ENCODE measurements around the gene GPATCH2L.

Gene GPATCH2L

DNA sequence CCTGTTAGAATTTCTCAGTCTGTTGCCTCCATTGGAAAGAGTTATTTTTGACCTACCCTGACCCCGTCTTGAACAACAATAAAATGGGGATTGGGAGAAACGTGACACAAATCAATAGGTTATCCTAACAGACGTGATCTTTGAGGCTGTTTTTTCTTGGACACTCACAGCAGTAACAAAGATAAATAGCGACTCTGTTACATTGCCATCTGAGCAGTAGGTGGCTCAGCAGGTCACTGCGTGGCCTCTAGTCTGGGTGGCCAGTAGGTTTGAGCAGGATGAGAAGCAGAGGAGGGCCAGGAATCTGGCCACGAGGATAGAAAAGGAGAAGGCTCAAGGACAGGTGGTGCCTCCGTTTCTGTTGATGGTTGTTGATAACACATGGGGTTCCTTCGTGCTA is 101.4 kb downstream of the GPATCH2L start:
- DNase-seq (ENCODE audit: low read depth), result no peak
- no peak overlapping the region for H3K4me3 ChIP-seq (ENCODE audit: low read depth, low read length)
- TF ChIP-seq CTCF (conservative IDR thresholded peaks at IDR 0.05; ENCODE audit: low read depth, low read length), result no peak

- no peak for DNase-seq (ENCODE audit: low read depth)
- TF ChIP-seq CTCF (conservative IDR thresholded peaks at IDR 0.05; ENCODE audit: low read depth, low read length), result no peak
- no peak overlapping the region for H3K4me3 ChIP-seq (ENCODE audit: low read depth, low read length)
Observed at GRCh38 chr14:76256545-76256944, 104.8 kb downstream of the GPATCH2L start.

DNA sequence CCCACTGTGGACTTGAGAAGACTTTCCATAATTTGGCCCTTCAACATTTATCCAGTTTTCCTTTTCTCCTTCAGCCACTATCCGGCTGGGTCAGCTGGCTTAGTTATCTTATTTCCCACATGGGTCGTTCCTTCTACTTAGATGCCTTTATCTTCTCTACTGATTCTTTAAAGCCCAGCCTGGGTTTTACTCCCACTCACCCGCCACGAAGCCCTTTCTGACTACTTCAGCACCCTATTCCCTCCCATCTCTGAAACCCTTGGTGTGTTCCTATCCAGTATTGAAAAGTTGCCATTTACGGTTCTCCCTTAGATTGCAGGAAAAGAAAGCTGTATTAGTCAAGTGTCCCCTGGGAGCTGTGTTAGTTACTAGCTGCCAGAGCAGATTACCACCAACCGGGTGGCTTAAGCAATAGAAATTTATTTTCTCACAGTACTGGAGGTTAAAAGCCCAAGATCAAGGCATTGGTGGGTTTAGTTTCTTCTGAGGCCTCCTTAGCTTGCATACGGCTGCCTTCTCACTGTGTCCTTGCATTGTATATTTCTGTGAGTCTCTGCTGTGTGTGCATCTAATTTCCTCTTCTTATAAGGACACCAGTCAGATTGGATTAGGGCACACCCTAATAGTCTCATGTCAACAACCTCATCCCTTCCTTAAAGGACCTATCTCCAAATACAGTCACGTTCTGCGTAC is 105.5 kb downstream of the GPATCH2L start:
- no peak for TF ChIP-seq CTCF (conservative IDR thresholded peaks at IDR 0.05; ENCODE audit: low read depth, low read length)
- peak; percentile 85 for DNase-seq (ENCODE audit: low read depth)
- H3K4me3 ChIP-seq (ENCODE audit: low read depth, low read length), result no peak overlapping the region

- DNase-seq (ENCODE audit: low read depth), result no peak
- no peak for TF ChIP-seq CTCF (conservative IDR thresholded peaks at IDR 0.05; ENCODE audit: low read depth, low read length)
Observed at GRCh38 chr14:76257842-76258397, 106.2 kb downstream of the GPATCH2L start.

DNA sequence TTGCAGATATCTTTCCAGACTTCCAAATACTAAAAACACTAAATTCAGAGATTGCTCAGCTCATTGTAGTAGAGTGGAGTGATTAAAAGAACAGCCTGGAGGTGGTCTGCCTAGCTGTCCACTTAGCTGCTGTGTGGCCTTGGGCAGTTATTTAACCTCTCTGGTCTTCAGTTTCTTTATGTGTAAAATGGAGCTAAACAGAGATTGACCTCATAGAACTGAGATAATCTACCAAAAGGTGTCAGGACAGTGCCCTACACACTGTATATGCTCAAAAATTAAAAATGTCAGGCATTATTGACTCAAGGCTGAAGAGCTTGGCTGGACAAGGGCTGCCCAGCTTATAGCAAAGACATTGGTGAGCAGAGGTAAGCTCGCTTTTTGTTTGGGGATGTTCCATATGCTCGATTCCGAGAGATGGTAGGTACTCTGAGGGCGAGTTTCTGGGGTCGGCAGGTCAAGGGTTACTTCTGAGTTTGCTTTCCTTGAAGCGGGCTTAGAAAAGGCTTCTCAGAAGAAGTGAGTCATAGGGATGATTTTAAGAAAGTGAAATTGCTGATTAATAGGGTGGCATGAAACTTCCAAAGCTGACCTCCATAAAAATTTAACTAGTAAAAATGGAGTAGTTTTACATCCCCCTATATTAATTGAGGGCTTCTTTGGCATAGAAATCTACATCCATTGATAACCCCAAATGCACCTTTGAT is 107.5 kb downstream of the GPATCH2L start:
- no peak for TF ChIP-seq CTCF (conservative IDR thresholded peaks at IDR 0.05; ENCODE audit: low read depth, low read length)
- H3K4me3 ChIP-seq (ENCODE audit: low read depth, low read length), result no peak overlapping the region
- DNase-seq (ENCODE audit: low read depth), result no peak

More at GRCh38 chr14:76257842-76258397, 106.2 kb downstream of the GPATCH2L start:
- H3K4me3 ChIP-seq (ENCODE audit: low read depth, low read length), result no peak overlapping the region

DNA sequence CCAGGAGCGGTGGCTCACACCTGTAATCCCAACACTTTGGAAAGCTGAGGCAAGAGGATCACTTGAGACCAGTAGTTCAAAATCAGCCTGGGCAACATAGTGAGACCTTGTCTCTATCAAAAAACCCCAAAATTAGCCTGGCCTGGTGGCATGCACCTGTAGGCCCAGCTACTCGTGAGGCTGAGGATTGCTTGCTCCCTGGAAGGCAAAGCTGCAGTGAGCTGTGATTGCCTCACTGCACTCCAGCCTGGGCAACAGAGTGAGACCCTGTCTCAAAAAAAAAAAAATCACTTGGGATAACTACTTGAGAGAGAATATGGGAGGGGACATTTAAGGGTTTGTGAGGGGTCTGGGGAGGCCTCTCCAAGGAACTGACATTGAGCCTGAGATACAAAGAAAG is 109.0 kb downstream of the GPATCH2L start:
- no peak for DNase-seq (ENCODE audit: low read depth)
- TF ChIP-seq CTCF (conservative IDR thresholded peaks at IDR 0.05; ENCODE audit: low read depth, low read length), result no peak
- no peak overlapping the region for H3K4me3 ChIP-seq (ENCODE audit: low read depth, low read length)

Measured in choroid plexus epithelial cell (primary cell).